ENCODE results near the gene RIT2. TPM values are rescaled to one million over a fixed set of nuclear protein-coding genes. Genes with fewer than 3 reads are reported as not detected.

The RIT2 gene
- total RNA-seq, 1 donor from 2014 or later = not detected

- no peaks in the 10 kb centered on the region for H3K27me3 ChIP-seq
- Mint-ChIP-seq H3K4me1 (peaks cover 12% of the 10 kb centered on the region), H3K36me3 (no peaks in the 10 kb centered on the region), H3K9me3 (no peaks in the 10 kb centered on the region), H3K4me3 (no peak overlapping the region), H3K27me3 (ENCODE audit: insufficient read depth, low read depth) (no peaks in the 10 kb centered on the region), H3K27ac (no peak overlapping the region)
- H3K79me2 ChIP-seq (ENCODE audit: low read depth) = no peaks in the 10 kb centered on the region
- H2AFZ ChIP-seq (replicated peaks) = no peak overlapping the region
- H4K20me1 ChIP-seq (ENCODE audit: low read depth) = no peaks in the 10 kb centered on the region
- no peaks in the 10 kb centered on the region for H3K4me1 ChIP-seq
- H3K27ac ChIP-seq = no peak overlapping the region
- no peak overlapping the region for H3K9ac ChIP-seq
- H3K9me3 ChIP-seq (ENCODE audit: low read depth) = no peaks in the 10 kb centered on the region
- no peaks in the 10 kb centered on the region for H3K36me3 ChIP-seq
- TF ChIP-seq, protein P1, sequence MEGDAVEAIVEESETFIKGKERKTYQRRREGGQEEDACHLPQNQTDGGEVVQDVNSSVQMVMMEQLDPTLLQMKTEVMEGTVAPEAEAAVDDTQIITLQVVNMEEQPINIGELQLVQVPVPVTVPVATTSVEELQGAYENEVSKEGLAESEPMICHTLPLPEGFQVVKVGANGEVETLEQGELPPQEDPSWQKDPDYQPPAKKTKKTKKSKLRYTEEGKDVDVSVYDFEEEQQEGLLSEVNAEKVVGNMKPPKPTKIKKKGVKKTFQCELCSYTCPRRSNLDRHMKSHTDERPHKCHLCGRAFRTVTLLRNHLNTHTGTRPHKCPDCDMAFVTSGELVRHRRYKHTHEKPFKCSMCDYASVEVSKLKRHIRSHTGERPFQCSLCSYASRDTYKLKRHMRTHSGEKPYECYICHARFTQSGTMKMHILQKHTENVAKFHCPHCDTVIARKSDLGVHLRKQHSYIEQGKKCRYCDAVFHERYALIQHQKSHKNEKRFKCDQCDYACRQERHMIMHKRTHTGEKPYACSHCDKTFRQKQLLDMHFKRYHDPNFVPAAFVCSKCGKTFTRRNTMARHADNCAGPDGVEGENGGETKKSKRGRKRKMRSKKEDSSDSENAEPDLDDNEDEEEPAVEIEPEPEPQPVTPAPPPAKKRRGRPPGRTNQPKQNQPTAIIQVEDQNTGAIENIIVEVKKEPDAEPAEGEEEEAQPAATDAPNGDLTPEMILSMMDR (IDR thresholded peaks at IDR 0.05) = no peak
- TF ChIP-seq EZH2 (IDR thresholded peaks at IDR 0.05) (no peak), EZH2phosphoT487 (IDR thresholded peaks at IDR 0.05) (no peak)
- no peak overlapping the region for H3K4me3 ChIP-seq
- no peak for DNase-seq (ENCODE audit: low spot score)
- no peaks in the 10 kb centered on the region for H3F3A ChIP-seq (ENCODE audit: low read depth)
- H3K4me2 ChIP-seq = no peak overlapping the region
These were observed 47.9 kb downstream of the RIT2 start for GRCh38 chr18:43067570-43067969.

DNA sequence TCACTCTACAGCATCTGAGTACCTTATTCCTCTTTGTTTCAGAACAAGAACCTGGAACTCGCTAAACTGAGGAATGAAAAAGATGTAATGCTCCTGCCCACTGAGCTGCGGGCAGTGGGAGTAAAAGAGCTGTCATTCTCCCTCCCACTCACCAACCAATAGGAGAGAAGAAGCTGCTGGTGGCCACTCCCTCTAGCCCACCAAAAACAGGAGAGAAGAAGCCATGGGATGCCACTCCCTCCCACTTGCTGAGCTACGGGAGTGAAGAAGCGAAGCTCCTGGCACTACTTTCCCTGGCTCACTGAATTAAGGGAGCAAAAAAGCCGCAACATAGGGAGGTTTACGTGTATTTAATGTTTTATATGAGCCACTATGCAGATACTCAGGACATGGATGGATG, 53.7 kb downstream of the RIT2 start:
- Histone ChIP-seq H3K27ac (no peak overlapping the region), H3K4me3 (no peak overlapping the region), H3K9ac (no peak overlapping the region), H3K79me2 (ENCODE audit: low read depth) (no peaks in the 10 kb centered on the region), H3K4me1 (no peaks in the 10 kb centered on the region), H4K20me1 (ENCODE audit: low read depth) (no peaks in the 10 kb centered on the region), H3K27me3 (no peaks in the 10 kb centered on the region), H3F3A (ENCODE audit: low read depth) (no peaks in the 10 kb centered on the region), H2AFZ (replicated peaks) (peak overlapping the region; percentile 90), H3K9me3 (ENCODE audit: low read depth) (no peaks in the 10 kb centered on the region), H3K4me2 (no peak overlapping the region), H3K36me3 (no peaks in the 10 kb centered on the region)
- Mint-ChIP-seq H3K9me3 (peaks cover 2% of the 10 kb centered on the region), H3K27ac (no peak overlapping the region), H3K4me3 (peak overlapping the region; percentile 50), H3K27me3 (ENCODE audit: insufficient read depth, low read depth) (no peaks in the 10 kb centered on the region), H3K36me3 (no peaks in the 10 kb centered on the region), H3K4me1 (peaks cover 5% of the 10 kb centered on the region)
- DNase-seq (ENCODE audit: low spot score) = peak; percentile 3
- TF ChIP-seq EZH2phosphoT487 (IDR thresholded peaks at IDR 0.05) (no peak), EZH2 (IDR thresholded peaks at IDR 0.05) (no peak)
- TF ChIP-seq, protein P1 (IDR thresholded peaks at IDR 0.05) = no peak

- no peak overlapping the region for H3K4me3 Mint-ChIP-seq
- H2AFZ ChIP-seq (replicated peaks) = peak overlapping the region; percentile 90
- H3K36me3 ChIP-seq = no peaks in the 10 kb centered on the region
- no peaks in the 10 kb centered on the region for H3K27me3 ChIP-seq
- no peak overlapping the region for H3K9ac ChIP-seq
- no peaks in the 10 kb centered on the region for H3K36me3 Mint-ChIP-seq
- H3K9me3 ChIP-seq (ENCODE audit: low read depth) = no peaks in the 10 kb centered on the region
- H3K4me1 ChIP-seq = no peaks in the 10 kb centered on the region
- H3K27ac Mint-ChIP-seq = no peak overlapping the region
- no peak overlapping the region for H3K4me2 ChIP-seq
- H3K4me1 Mint-ChIP-seq = no peaks in the 10 kb centered on the region
- TF ChIP-seq, protein P1 (IDR thresholded peaks at IDR 0.05) = no peak
- TF ChIP-seq EZH2phosphoT487 (IDR thresholded peaks at IDR 0.05) (no peak), EZH2 (IDR thresholded peaks at IDR 0.05) (no peak)
- no peaks in the 10 kb centered on the region for H3F3A ChIP-seq (ENCODE audit: low read depth)
- no peaks in the 10 kb centered on the region for H4K20me1 ChIP-seq (ENCODE audit: low read depth)
- H3K9me3 Mint-ChIP-seq = peaks cover 2% of the 10 kb centered on the region
- no peak overlapping the region for H3K27ac ChIP-seq
- H3K79me2 ChIP-seq (ENCODE audit: low read depth) = no peaks in the 10 kb centered on the region
- no peak for DNase-seq (ENCODE audit: low spot score)
- no peaks in the 10 kb centered on the region for H3K27me3 Mint-ChIP-seq (ENCODE audit: insufficient read depth, low read depth)
- no peak overlapping the region for H3K4me3 ChIP-seq
These were observed 54.2 kb downstream of the RIT2 start for GRCh38 chr18:43061318-43061717.
